H1 (cell line): Measurements from ENCODE around the gene DCLRE1B. TPM values are rescaled to one million over a fixed set of nuclear protein-coding genes. Genes with fewer than 3 reads are reported as not detected.

Source experiments
- CTCF ChIA-PET: fragments of 300-600 bp; sonication (Branson Sonifier 250); formaldehyde crosslinking; loops from one replicate; lab custom pipeline; 2021; ENCODE audit not compliant: partially characterized antibody; lab: Charles Lee
- POLR2A ChIA-PET: fragments of 300-600 bp; sonication (Branson Sonifier 250); formaldehyde crosslinking; loops from one replicate; lab custom pipeline; 2021; ENCODE audit warnings: inconsistent platforms; ENCODE audit not compliant: partially characterized antibody; lab: Charles Lee
- DNase-seq, 2 experiments: peaks; one replicate each; pipeline versions ENCODE4 v3.0.0 to v3.0.0-alpha.2; 2010 to 2022; ENCODE audit warnings: low spot score in 2 of 2, low read depth in 1 of 2, mixed read lengths in 1 of 2
- FAIRE-seq: peaks from 2 replicates; lab custom pipeline; 2011; peaks lifted over from hg19 to GRCh38; lab: Jason Lieb, UNC
- H2AFZ ChIP-seq: 2 replicates; pipeline ENCODE4 v1.8.1; 2012; ENCODE audit warnings: low read length, inconsistent platforms
- H2AK5ac ChIP-seq: 2 replicates; pipeline ENCODE4 v1.6.1; 2013; ENCODE audit warnings: low read depth, low read length
- H2BK120ac ChIP-seq: replicated peaks from 2 replicates; pipeline ENCODE3; 2013; ENCODE audit warnings: low read depth, low read length, inconsistent platforms
- H2BK12ac ChIP-seq: 2 replicates; pipeline ENCODE4 v1.6.1; 2013; ENCODE audit warnings: low read depth, low read length
- H2BK15ac ChIP-seq: 2 replicates; pipeline ENCODE4 v1.6.1; 2013; ENCODE audit warnings: low read length
- H2BK20ac ChIP-seq: 2 replicates; pipeline ENCODE4 v1.6.1; 2013; ENCODE audit warnings: low read length
- H2BK5ac ChIP-seq: 2 replicates; pipeline ENCODE4 v1.6.1; 2013; ENCODE audit warnings: low read depth, low read length
- H3K14ac ChIP-seq: 2 replicates; pipeline ENCODE4 v1.6.1; 2013; ENCODE audit warnings: inconsistent platforms; ENCODE audit not compliant: insufficient read length
- H3K18ac ChIP-seq: 2 replicates; pipeline ENCODE4 v1.6.1; 2013; ENCODE audit warnings: low read length; ENCODE audit errors: extremely low read depth
- H3K23ac ChIP-seq: 2 replicates; pipeline ENCODE4 v1.6.1; 2013; ENCODE audit warnings: inconsistent platforms; ENCODE audit not compliant: insufficient read length
- H3K23me2 ChIP-seq: 2 replicates; pipeline ENCODE4 v1.6.1; 2013; ENCODE audit warnings: low read depth, low read length
- H3K27ac ChIP-seq: 2 replicates; pipeline ENCODE4 v1.6.1; 2011; ENCODE audit warnings: low read depth, low read length, inconsistent platforms
- H3K27me3 ChIP-seq, 4 experiments: replicated peaks in 1 of 4; 1 replicate in 1 of 4; 2 replicates in 3 of 4; pipeline versions ENCODE4 v1.6.1 to v1.8.1; 2011 to 2013; ENCODE audit warnings: low read length in 3 of 4, mild to moderate bottlenecking in 3 of 4, inconsistent platforms in 2 of 4, mixed read lengths in 2 of 4, moderate library complexity in 1 of 4; ENCODE audit not compliant: control insufficient read depth in 3 of 4, insufficient read depth in 3 of 4; ENCODE audit errors: extremely low read depth in 1 of 4
- H3K36me3 ChIP-seq, 4 experiments: 2 replicates each; pipeline versions ENCODE4 v1.6.1 to v1.8.1; 2011 to 2013; ENCODE audit warnings: mild to moderate bottlenecking in 4 of 4, low read length in 3 of 4, moderate library complexity in 2 of 4, control low read depth in 1 of 4, inconsistent platforms in 1 of 4; ENCODE audit not compliant: insufficient read depth in 4 of 4, control insufficient read depth in 2 of 4
- H3K4ac ChIP-seq: replicated peaks from 2 replicates; pipeline ENCODE3; 2013; ENCODE audit warnings: low read length, low read depth, mixed read lengths, inconsistent platforms; ENCODE audit not compliant: insufficient read length
- H3K4me1 ChIP-seq, 4 experiments: replicated peaks in 1 of 4; 1 replicate in 1 of 4; 2 replicates in 3 of 4; pipeline versions ENCODE4 v1.6.1 to v1.8.1; 2011 to 2013; ENCODE audit warnings: low read length in 3 of 4, inconsistent platforms in 2 of 4, mixed read lengths in 1 of 4; ENCODE audit not compliant: insufficient read depth in 4 of 4, control insufficient read depth in 3 of 4
- H3K4me2 ChIP-seq, 2 experiments: 2 replicates each; pipeline versions ENCODE4 v1.6.1 to v1.8.1; 2011 to 2013; ENCODE audit warnings: low read depth in 2 of 2, low read length in 2 of 2, control low read depth in 1 of 2, inconsistent platforms in 1 of 2, mild to moderate bottlenecking in 1 of 2; ENCODE audit not compliant: insufficient read depth in 1 of 2
- H3K4me3 ChIP-seq, 4 experiments: fragments of 200-600, 300-600 bp in 1 of 4; sonication (generic), shearing (Covaris generic), sonication (Bioruptor Twin) in 1 of 4; 2 replicates each; pipeline versions ENCODE4 v1.5.1 to v1.8.1; 2011 to 2016; ENCODE audit warnings: low read length in 4 of 4, low read depth in 3 of 4, control low read depth in 2 of 4, inconsistent platforms in 2 of 4, mild to moderate bottlenecking in 2 of 4, mixed read lengths in 1 of 4, moderate library complexity in 1 of 4; ENCODE audit not compliant: insufficient read depth in 2 of 4; ENCODE audit errors: extremely low read depth in 1 of 4
- H3K56ac ChIP-seq: replicated peaks from 2 replicates; pipeline ENCODE3; 2013; ENCODE audit warnings: low read depth, mild to moderate bottlenecking, mixed read lengths, low read length, inconsistent platforms; ENCODE audit not compliant: insufficient read length
- H3K79me1 ChIP-seq: 2 replicates; pipeline ENCODE4 v1.6.1; 2013; ENCODE audit warnings: low read depth, low read length, control low read depth
- H3K79me2 ChIP-seq, 2 experiments: 2 replicates each; pipeline versions ENCODE4 v1.6.1 to v1.8.1; 2012 to 2013; ENCODE audit warnings: low read length in 2 of 2, mild to moderate bottlenecking in 2 of 2, inconsistent platforms in 1 of 2; ENCODE audit not compliant: insufficient read depth in 2 of 2, control insufficient read depth in 1 of 2
- H3K9ac ChIP-seq, 4 experiments: replicated peaks in 1 of 4; 1 replicate in 1 of 4; 2 replicates in 3 of 4; pipeline versions ENCODE4 v1.6.1 to v1.8.1; 2011 to 2013; ENCODE audit warnings: low read depth in 3 of 4, low read length in 3 of 4, control low read depth in 2 of 4, mild to moderate bottlenecking in 2 of 4, moderate library complexity in 2 of 4, inconsistent platforms in 1 of 4; ENCODE audit errors: extremely low read depth in 1 of 4
- H3K9me3 ChIP-seq, 2 experiments: 2 replicates each; pipeline versions ENCODE4 v1.6.1 to v1.8.1; 2012 to 2013; ENCODE audit warnings: mild to moderate bottlenecking in 2 of 2, moderate library complexity in 2 of 2, control low read depth in 1 of 2, inconsistent platforms in 1 of 2, low read depth in 1 of 2, low read length in 1 of 2, mixed read lengths in 1 of 2; ENCODE audit not compliant: insufficient read depth in 2 of 2
- H4K20me1 ChIP-seq, 2 experiments: replicated peaks in 1 of 2; 2 replicates each; pipeline versions ENCODE3 to v1.8.1; 2011 to 2013; ENCODE audit warnings: inconsistent platforms in 2 of 2, low read length in 2 of 2, mild to moderate bottlenecking in 1 of 2; ENCODE audit not compliant: insufficient read depth in 2 of 2, control insufficient read depth in 1 of 2
- H4K5ac ChIP-seq: 2 replicates; pipeline ENCODE4 v1.6.1; 2013; ENCODE audit warnings: low read length, low read depth, mixed read lengths, inconsistent platforms; ENCODE audit not compliant: insufficient read length
- H4K8ac ChIP-seq: 2 replicates; pipeline ENCODE4 v1.8.0; 2013; ENCODE audit warnings: mild to moderate bottlenecking, moderate library complexity, low read length, inconsistent platforms; ENCODE audit not compliant: insufficient read depth; ENCODE audit errors: extremely low read depth
- H4K91ac ChIP-seq: replicated peaks from 2 replicates; pipeline ENCODE3; 2013; ENCODE audit warnings: low read length, mixed read lengths, inconsistent platforms; ENCODE audit not compliant: insufficient read length
- ASH2L ChIP-seq: fragments of 200-600, 300-600 bp; sonication (generic); IDR thresholded peaks from one replicate; pipeline ENCODE4 v1.7.1; 2017; ENCODE audit warnings: low read length
- CBX5 ChIP-seq: fragments of 300-800, 300-1000 bp; sonication (generic); IDR thresholded peaks from 2 replicates; pipeline ENCODE4 v1.7.1; 2016; ENCODE audit warnings: antibody characterized with exemption, low read length, low read depth
- CTBP2 ChIP-seq: IDR thresholded peaks from 2 replicates; pipeline ENCODE4 v1.7.0; 2011; ENCODE audit warnings: borderline replicate concordance, mild to moderate bottlenecking, moderate library complexity, mixed read lengths, low read length; ENCODE audit not compliant: insufficient read depth, insufficient read length
- HDAC6 ChIP-seq: IDR thresholded peaks from one replicate; pipeline ENCODE4 v1.7.1; 2012; ENCODE audit warnings: low read depth, mild to moderate bottlenecking, inconsistent platforms, low read length, moderate library complexity
- POLR2A ChIP-seq, 2 experiments: IDR thresholded peaks; 1 replicate in 1 of 2; 2 replicates in 1 of 2; pipeline ENCODE4 v1.6.1; 2011; ENCODE audit warnings: low read depth in 2 of 2, low read length in 2 of 2, mild to moderate bottlenecking in 2 of 2; ENCODE audit errors: control extremely low read depth in 1 of 2
- POLR2AphosphoS5 ChIP-seq: IDR thresholded peaks from 2 replicates; pipeline ENCODE4 v1.6.1; 2011; ENCODE audit warnings: low read depth, low read length
- POU5F1 ChIP-seq: IDR thresholded peaks from 2 replicates; pipeline ENCODE4 v1.6.1; 2011; ENCODE audit warnings: low read depth, mild to moderate bottlenecking, low read length, moderate library complexity
- RXRA ChIP-seq: IDR thresholded peaks from 2 replicates; pipeline ENCODE4 v1.6.1; 2011; ENCODE audit warnings: low read depth, mild to moderate bottlenecking, low read length, moderate library complexity; ENCODE audit not compliant: insufficient read depth
- SIN3A ChIP-seq, 2 experiments: IDR thresholded peaks in 1 of 2; conservative IDR thresholded peaks in 1 of 2; 2 replicates each; pipeline ENCODE4 v1.6.1; 2011 to 2012; ENCODE audit warnings: low read length in 2 of 2, improper control_type of control experiment in 1 of 2, low read depth in 1 of 2, mild to moderate bottlenecking in 1 of 2
- SP4 ChIP-seq: IDR thresholded peaks from 2 replicates; pipeline ENCODE4 v1.6.1; 2012; ENCODE audit warnings: low read length, inconsistent platforms
- SUZ12 ChIP-seq: fragments of 200-600 bp; sonication (generic); IDR thresholded peaks from 2 replicates; pipeline ENCODE4 v1.6.1; 2012; ENCODE audit warnings: mild to moderate bottlenecking, inconsistent platforms, low read length, moderate library complexity, mixed read lengths
- YY1 ChIP-seq: IDR thresholded peaks from 2 replicates; pipeline ENCODE4 v1.6.1; 2011; ENCODE audit warnings: low read depth, mild to moderate bottlenecking, low read length
- WGBS, 2 experiments: shearing (Covaris generic) in 1 of 2; methylation state at CpG; one replicate each; pipeline versions ENCODE4 v1.1.6 to v1.1.7; 2013 to 2015; ENCODE audit warnings: low lambda C conversion rate in 2 of 2, mixed read lengths in 2 of 2, inconsistent platforms in 1 of 2, low coverage in 1 of 2, missing lambda C conversion rate in 1 of 2; ENCODE audit not compliant: insufficient replicate concordance in 2 of 2, insufficient coverage in 1 of 2, insufficient read length in 1 of 2; ENCODE audit errors: extremely low coverage in 1 of 2, missing lambda C conversion rate in 1 of 2; 5-methylcytosine and 5-hydroxymethylcytosine counted together
- polyA plus RNA-seq, 7 experiments: library from polyadenylated mRNA; depleted of rRNA in 3 of 7; stranded (reverse) in 5 of 7; unstranded in 2 of 7; fragments of >200 nt in 5 of 7; fragments of 200-250 nt in 2 of 7; gene quantifications; 1 replicate in 5 of 7; 2 replicates in 1 of 7; 4 replicates in 1 of 7; pipeline versions ENCODE4 v1.2.1 to v1.2.3, GENCODE V29; 2011 to 2013; ENCODE audit warnings: missing spikeins in 2 of 7, mixed read lengths in 2 of 7
- total RNA-seq: library from RNA; stranded (reverse); fragmentation: NEBNext Ultra II Directional; extraction: Animal tissue kit (Norgen Biotek cat#: 25700); gene quantifications from 2 replicates; pipeline ENCODE4 v1.2.1, GENCODE V29; 2021

DCLRE1B gene
- total and polyA plus RNA-seq, 2 of the 8 experiments (the other 6 are each of a cell fraction or from before 2014, with no cell fraction given) = 5.5 to 11.0 TPM

DNA sequence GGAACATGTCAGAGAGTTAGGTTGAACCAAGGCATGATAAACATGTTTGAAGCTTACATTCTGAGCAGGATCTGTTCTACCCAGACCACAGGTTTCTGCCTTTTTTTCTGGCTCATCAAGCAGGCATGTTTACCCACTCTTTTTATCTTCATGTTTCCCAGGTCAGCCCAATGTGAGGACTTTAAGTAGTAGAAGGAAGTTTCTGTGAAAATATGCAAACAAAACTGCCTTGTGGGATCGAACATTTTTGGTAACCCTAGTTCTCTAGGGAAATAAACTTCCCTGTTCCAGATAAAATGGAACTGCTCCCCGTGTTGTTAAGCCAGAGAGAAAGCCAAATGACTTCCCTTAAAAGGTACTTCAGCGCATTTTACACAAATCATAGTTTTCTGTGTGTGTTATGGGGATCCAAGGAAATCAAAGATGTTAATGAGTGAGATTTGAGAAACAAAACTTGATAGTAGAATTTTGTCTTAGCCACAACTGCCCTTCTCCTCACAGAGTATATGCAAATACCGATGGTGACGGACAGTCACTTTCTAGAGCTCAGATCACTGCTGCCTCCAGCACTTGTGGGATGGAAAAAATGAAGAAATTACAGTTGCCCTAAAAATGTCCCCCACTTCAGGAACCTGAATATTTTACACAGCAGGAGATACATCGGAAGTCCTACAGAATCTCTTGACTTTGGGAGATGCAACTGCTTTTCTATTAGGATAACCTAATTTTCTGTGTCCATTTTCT is 23.2 kb downstream of the DCLRE1B start:
- Histone ChIP-seq H3K4me2 (peak overlapping the region; percentile 81 to 84), H3K79me1 (peaks cover 3% of the 10 kb centered on the region; the same call in 1 of the 2 replicates), H4K91ac (no peak overlapping the region), H2BK15ac (no peak overlapping the region), H3K9ac (no peak overlapping the region; a peak in 1 of 7 replicates), H3K36me3 (no peaks in the 10 kb centered on the region), H3K18ac (no peak overlapping the region), H3K27me3 (no peaks in the 10 kb centered on the region; a peak in 1 of 7 replicates), H3K4me1 (peaks cover 0 to 4% (median under 1%) of the 10 kb centered on the region in 4 experiments; a peak in 4 of 7 replicates), H2BK120ac (no peak overlapping the region), H2BK5ac (no peak overlapping the region), H2BK12ac (no peak overlapping the region), H4K5ac (no peak overlapping the region), H4K20me1 (peaks cover 0 to 4% of the 10 kb centered on the region in 2 experiments), H2BK20ac (no peak overlapping the region), H3K14ac (no peak overlapping the region), H2AFZ (peak overlapping the region; percentile 97), H3K9me3 (no peaks in the 10 kb centered on the region), H3K4ac (no peak overlapping the region), H3K23ac (no peak overlapping the region), H3K79me2 (peaks cover 8 to 34% of the 10 kb centered on the region in 2 experiments), H3K27ac (no peak overlapping the region), H2AK5ac (no peak overlapping the region), H4K8ac (no peak overlapping the region), H3K23me2 (peaks cover 12% of the 10 kb centered on the region), H3K4me3 (peak overlapping the region; percentile 91 to 99 (median 94)), H3K56ac (no peak overlapping the region)
- TF ChIP-seq YY1 = no peak
- TF ChIP-seq ASH2L = no peak
- no peak for TF ChIP-seq POLR2AphosphoS5
- no peak for TF ChIP-seq SUZ12
- TF ChIP-seq CTBP2 = no peak
- no peak for TF ChIP-seq SIN3A (conservative IDR thresholded peaks at IDR 0.05 in 1 of 2, IDR thresholded peaks at IDR 0.05 in 1 of 2; ENCODE audit: low read depth in 1 of 2, low read length in 2 of 2)
- TF ChIP-seq HDAC6 = no peak
- no peak for TF ChIP-seq CBX5
- TF ChIP-seq RXRA = no peak
- TF ChIP-seq POU5F1 = no peak
- no peak for TF ChIP-seq SP4
- no peak for TF ChIP-seq POLR2A (IDR thresholded peaks at IDR 0.05; ENCODE audit: control extremely low read depth in 1 of 2, low read depth in 2 of 2, low read length in 2 of 2)
- no peak for DNase-seq
- WGBS, 2 experiments = 66% methylated on average over 6 of the region's 6 CpGs; no CpG with 5 or more reads in 1 of the 2 experiments
- CTCF ChIA-PET = interaction anchor here (0.8 to 4.5 kb wide), 4 partner anchors 12 to 35 kb away, joined by 3 to 20 read pairs (median 6); partner anchors contain the start of genes AP4B1 and DCLRE1B
- POLR2A ChIA-PET = interaction anchor here (0.9 to 4.4 kb wide), 5 partner anchors 21 to 169 kb away, joined by 3 to 66 read pairs (median 5); partner anchors contain the start of genes AP4B1, DCLRE1B, PHTF1 and RSBN1
- FAIRE-seq = no peak
